HCT116 (cell line): ENCODE results near the gene GYS2.

Experiments
- EZH2 ChIP-seq: fragments of 200-600 bp; sonication (generic); IDR thresholded peaks from 2 replicates; pipeline ENCODE4 v1.6.1; 2017; ENCODE audit warnings: antibody characterized with exemption, mixed run types
- POLR2A ChIP-seq: IDR thresholded peaks from 2 replicates; pipeline ENCODE4 v1.7.0; 2011; ENCODE audit warnings: borderline replicate concordance; ENCODE audit not compliant: insufficient read depth, insufficient read length; ENCODE audit errors: extremely low read depth
- REST ChIP-seq: IDR thresholded peaks from 2 replicates; pipeline ENCODE4 v1.6.1; 2012; ENCODE audit warnings: low read depth
- YY1 ChIP-seq: IDR thresholded peaks from 2 replicates; pipeline ENCODE4 v1.6.1; 2011; ENCODE audit warnings: low read length, low read depth, moderate library complexity, mild to moderate bottlenecking; ENCODE audit not compliant: insufficient replicate concordance; ENCODE audit errors: extremely low read depth
- TF ChIP-seq, protein P1 (sequence below), 3 experiments: fragments of 200-600 bp in 1 of 3; sonication (generic) in 1 of 3; IDR thresholded peaks in 2 of 3; conservative IDR thresholded peaks in 1 of 3; 2 replicates each; pipeline ENCODE4 v1.5.1; 2012 to 2017; ENCODE audit warnings: low read depth in 2 of 3, low read length in 2 of 3, antibody characterized with exemption in 1 of 3, borderline replicate concordance in 1 of 3, control low read depth in 1 of 3, mild to moderate bottlenecking in 1 of 3, mixed read lengths in 1 of 3, mixed run types in 1 of 3, moderate library complexity in 1 of 3; ENCODE audit not compliant: insufficient read depth in 1 of 3

DNA sequence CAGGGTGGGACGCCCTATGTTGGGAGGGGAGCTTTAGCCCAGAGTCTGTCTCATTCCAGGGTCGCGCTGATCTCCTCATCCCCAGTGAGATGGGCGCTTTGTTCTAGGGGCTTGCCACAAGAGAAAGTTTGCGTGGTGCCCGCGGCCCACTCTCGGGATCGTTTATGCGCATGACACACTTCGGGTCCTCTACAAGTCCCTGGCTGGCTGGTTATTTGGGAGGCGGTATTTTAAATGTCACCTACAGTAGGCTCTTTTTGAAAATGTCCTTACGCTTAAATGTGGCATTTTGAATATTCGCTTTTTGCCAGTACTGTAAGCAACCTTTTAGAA, 102.5 kb downstream of the GYS2 start:
- TF ChIP-seq, protein P1, sequence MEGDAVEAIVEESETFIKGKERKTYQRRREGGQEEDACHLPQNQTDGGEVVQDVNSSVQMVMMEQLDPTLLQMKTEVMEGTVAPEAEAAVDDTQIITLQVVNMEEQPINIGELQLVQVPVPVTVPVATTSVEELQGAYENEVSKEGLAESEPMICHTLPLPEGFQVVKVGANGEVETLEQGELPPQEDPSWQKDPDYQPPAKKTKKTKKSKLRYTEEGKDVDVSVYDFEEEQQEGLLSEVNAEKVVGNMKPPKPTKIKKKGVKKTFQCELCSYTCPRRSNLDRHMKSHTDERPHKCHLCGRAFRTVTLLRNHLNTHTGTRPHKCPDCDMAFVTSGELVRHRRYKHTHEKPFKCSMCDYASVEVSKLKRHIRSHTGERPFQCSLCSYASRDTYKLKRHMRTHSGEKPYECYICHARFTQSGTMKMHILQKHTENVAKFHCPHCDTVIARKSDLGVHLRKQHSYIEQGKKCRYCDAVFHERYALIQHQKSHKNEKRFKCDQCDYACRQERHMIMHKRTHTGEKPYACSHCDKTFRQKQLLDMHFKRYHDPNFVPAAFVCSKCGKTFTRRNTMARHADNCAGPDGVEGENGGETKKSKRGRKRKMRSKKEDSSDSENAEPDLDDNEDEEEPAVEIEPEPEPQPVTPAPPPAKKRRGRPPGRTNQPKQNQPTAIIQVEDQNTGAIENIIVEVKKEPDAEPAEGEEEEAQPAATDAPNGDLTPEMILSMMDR (IDR thresholded peaks at IDR 0.05 in 2 of 3, conservative IDR thresholded peaks at IDR 0.05 in 1 of 3; ENCODE audit: borderline replicate concordance in 1 of 3, insufficient read depth in 1 of 3, low read depth in 2 of 3, low read length in 2 of 3), result no peak
- TF ChIP-seq YY1 (no peak), POLR2A (no peak), REST (no peak), EZH2 (no peak)
